Measurements from ENCODE around the gene TMEM59L.

The TMEM59L gene

DNA sequence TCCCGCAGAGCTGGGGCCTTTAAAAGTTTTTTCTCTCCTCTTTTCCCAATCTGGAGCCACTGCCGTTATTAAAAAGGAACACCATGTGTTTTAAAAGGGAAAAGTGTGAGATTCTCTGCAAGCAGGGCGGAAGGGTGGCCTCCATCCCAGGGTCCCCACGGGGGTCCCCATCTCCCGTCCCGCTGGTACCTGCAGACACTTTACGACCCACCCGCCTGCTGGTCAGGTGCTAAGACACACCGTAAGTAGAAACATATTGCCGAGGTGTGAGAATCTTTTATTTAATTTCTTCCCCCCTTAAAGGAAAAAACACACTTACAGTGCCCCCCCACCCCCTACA lies 7.9 kb upstream of the TMEM59L start:
- ChIA-PET CTCF (interaction anchor here (0.7 to 2.9 kb wide), 5 partner anchors 10 to 242 kb away, joined by 3 to 10 read pairs (median 8); no protein-coding TSS in a partner anchor), POLR2A (no interaction called here)
- H3K4me3 ChIP-seq (ENCODE audit: low read depth, low read length) = no peak overlapping the region
- DNase-seq (ENCODE audit: low read depth, low spot score) = no peak
- TF ChIP-seq, protein P1, sequence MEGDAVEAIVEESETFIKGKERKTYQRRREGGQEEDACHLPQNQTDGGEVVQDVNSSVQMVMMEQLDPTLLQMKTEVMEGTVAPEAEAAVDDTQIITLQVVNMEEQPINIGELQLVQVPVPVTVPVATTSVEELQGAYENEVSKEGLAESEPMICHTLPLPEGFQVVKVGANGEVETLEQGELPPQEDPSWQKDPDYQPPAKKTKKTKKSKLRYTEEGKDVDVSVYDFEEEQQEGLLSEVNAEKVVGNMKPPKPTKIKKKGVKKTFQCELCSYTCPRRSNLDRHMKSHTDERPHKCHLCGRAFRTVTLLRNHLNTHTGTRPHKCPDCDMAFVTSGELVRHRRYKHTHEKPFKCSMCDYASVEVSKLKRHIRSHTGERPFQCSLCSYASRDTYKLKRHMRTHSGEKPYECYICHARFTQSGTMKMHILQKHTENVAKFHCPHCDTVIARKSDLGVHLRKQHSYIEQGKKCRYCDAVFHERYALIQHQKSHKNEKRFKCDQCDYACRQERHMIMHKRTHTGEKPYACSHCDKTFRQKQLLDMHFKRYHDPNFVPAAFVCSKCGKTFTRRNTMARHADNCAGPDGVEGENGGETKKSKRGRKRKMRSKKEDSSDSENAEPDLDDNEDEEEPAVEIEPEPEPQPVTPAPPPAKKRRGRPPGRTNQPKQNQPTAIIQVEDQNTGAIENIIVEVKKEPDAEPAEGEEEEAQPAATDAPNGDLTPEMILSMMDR (IDR thresholded peaks at IDR 0.05; ENCODE audit: insufficient read depth, low read length, missing control alignments) = no peak

DNA sequence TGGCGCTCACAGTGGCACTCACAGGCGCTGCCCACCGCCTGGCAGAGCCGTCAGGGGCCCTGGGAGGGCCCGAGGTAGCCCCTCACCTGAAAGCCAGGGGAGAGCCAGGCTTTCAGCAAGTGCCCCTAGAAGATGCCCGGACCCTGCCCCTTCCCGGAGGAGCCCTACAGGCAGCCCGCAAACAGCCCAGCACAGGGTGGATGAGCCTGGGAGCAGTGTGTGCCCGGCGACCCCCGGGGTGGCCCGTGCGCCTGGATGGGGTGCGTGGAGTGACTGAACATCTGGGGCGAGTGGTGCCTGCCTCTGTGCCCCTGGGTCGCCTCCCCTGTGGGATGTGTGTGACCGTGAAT lies 7.5 kb upstream of the TMEM59L start:
- POLR2A ChIA-PET = no interaction called here
- TF ChIP-seq, protein P1 (IDR thresholded peaks at IDR 0.05; ENCODE audit: insufficient read depth, low read length, missing control alignments) = no peak
- H3K4me3 ChIP-seq (ENCODE audit: low read depth, low read length) = no peak overlapping the region
- no peak for DNase-seq (ENCODE audit: low read depth, low spot score)
- CTCF ChIA-PET = interaction anchor here (1.5 to 1.6 kb wide), 3 partner anchors 10 to 242 kb away, joined by 5 to 8 read pairs (median 8); no protein-coding TSS in a partner anchor

DNA sequence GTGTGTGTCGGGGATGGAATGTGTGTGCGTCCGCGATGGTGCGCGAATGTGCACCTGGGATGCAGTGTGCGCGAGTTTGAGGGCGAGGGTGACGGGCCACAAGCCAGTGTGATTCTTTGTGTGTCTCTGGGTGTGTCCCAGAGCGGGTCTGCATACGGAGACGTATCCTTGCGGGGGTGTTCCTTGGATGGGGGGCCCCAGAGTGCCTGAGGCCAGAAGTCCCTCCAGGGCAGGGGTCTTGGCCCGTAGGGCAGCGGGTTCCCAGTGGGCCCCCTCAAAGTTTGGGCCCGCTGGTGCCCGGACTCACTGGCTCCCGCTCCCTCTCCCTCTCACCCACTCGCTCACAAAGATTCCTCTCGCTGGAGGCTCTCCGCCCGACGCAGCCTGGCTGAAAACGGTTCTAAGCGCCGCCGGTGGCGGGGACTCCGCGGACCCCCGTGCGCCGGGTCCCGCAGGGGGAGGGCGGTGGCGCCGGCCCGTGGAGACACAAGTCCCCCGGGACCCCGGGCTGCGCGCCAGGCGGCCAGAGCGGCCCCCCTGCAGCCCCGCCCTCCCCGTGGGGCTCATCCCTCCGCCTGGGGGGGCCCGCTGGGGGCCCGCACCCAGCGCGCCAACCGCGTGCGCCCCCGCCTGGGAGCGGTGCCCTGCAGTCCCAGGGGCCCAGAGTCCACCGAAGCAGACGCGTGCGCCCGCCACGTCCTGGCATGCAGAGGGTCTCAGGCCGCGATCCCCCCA lies 7.0 kb upstream of the TMEM59L start:
- POLR2A ChIA-PET = no interaction called here
- DNase-seq (ENCODE audit: low read depth, low spot score) = no peak
- H3K4me3 ChIP-seq (ENCODE audit: low read depth, low read length) = no peak overlapping the region
- CTCF ChIA-PET = interaction anchor here (1.5 to 1.6 kb wide), 3 partner anchors 10 to 242 kb away, joined by 5 to 8 read pairs (median 8); no protein-coding TSS in a partner anchor
- TF ChIP-seq, protein P1 (IDR thresholded peaks at IDR 0.05; ENCODE audit: insufficient read depth, low read length, missing control alignments) = no peak

DNA sequence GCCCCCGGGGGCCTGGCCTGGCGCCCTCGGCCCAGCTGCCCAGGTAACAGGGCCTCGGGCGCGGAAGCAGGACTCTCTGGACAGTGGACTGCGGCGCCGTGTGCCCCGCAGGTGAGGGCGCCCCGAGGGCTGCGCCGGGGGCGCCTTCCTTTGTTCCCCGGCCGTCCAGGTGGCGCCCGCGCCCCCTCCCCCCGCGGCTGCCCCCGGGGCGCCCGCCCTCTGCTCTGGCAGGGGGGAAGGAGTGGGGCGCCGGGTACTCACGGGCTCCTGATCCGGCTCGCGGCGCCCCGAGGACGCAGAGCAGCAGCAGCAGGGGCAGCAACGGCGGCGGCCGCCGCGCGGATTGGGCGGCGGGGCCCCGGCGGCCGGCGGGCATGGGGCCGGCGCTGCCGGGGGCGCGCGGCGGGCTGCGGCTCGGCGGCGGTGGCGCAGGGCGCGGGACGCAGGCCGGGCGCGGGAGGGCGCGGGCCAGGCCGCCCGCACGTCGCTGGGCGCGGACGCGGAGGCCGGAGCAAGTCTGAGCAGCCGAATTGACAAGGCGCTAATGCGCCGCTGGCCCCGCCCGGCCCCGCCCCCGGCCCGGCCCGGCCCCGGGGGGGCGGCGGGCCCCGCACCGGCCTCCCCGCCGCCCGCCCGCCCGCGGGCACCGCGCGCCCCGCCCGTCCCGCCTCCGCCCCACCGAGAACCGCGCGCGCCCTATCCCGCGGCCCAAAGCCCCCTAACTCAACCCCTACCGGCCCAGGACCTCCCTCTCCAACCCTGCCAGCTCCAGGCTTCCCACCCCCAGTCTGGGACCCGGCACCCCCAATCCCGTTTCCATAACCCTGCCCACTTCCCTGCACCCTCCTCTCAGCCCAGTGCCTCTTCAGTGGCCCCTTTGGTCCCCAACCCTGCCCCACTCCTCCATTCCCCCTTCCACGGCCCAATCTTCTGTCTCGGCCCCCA lies 6.1 kb upstream of the TMEM59L start, which contains the start of gene CRLF1:
Gene CRLF1 (minus strand): TSS at position 519 of the 945 bp plus-strand sequence. CDS start 143 bp downstream, at position 376.
- TF ChIP-seq, protein P1 (IDR thresholded peaks at IDR 0.05; ENCODE audit: insufficient read depth, low read length, missing control alignments) = no peak
- no peak for DNase-seq (ENCODE audit: low read depth, low spot score)
- H3K4me3 ChIP-seq (ENCODE audit: low read depth, low read length) = no peak within 1 kb of the TSS
- POLR2A ChIA-PET = no interaction called here
- CTCF ChIA-PET = interaction anchor here (1.5 kb wide), 1 partner anchor 12 kb away, joined by 7 read pairs; no protein-coding TSS in a partner anchor

DNA sequence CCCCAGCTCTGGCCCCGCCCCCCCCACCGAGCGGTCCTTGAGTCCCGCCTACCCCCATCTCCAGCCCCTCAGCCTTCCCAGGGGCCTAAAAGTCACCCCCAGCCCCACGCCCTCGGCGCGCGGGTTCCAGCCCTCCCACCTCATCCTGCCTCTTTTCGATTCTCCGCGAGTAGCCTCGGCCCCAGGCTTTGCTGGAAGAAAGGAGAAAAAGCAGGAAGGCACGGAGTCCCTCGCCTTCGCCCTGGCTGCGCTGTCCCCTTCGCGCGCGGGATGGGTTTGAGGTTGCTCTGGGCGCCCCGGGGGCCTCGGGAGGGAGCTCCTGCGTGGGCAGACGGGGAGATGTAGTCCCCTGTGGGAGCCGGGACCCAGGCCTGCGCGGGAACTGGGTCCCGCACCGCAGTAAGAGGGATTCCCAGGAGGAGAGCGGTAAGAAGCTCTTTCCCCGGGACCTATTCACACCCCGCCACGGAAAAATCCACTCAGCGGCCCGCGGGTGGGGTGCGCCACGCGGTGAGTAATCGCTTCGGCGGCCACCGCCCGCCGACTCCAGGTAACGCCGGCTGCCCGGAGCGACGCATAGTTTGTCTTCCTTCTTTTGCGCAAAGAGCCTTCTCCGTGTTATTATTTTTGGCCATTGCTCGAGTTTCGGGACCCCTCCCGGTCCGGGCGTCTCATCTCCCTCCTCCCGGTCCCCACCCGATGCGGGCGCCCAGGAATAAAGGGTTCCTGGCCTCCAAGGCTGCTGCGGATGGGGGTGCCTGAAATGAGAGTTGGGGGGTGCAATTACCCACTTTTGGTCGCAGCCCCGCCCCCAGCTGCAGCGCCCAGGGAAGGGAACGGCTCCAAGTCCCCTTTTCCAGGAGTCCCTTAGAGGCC lies 5.2 kb upstream of the TMEM59L start:
- no peak overlapping the region for H3K4me3 ChIP-seq (ENCODE audit: low read depth, low read length)
- DNase-seq (ENCODE audit: low read depth, low spot score) = no peak
- ChIA-PET POLR2A (no interaction called here), CTCF (interaction anchor here (1.5 kb wide), 1 partner anchor 13 kb away, joined by 7 read pairs; no protein-coding TSS in a partner anchor)
- TF ChIP-seq, protein P1 (IDR thresholded peaks at IDR 0.05; ENCODE audit: insufficient read depth, low read length, missing control alignments) = no peak
